Activated CD4-positive, alpha-beta T cell treated with anti-CD3 and anti-CD28 coated beads, Interleukin-2, amount 50 U/mL, for 24 hours (primary cell): ENCODE data around the gene SPATA46.
"Not testable (repeated sequence)": the region's sequence is repeated elsewhere in the genome, so short reads cannot be mapped to it uniquely, and the experiment has no call there.

ENCODE experiments used
- DNase-seq, 2 donors: peaks; one replicate each; pipeline ENCODE4 v3.0.0-alpha.2; 2020; ENCODE audit warnings: low read depth in 1 of 2, low spot score in 1 of 2

The SPATA46 gene

GRCh38 chr1:162358928-162359327 lies 17.7 kb downstream of the SPATA46 start:
- no peak for DNase-seq

GRCh38 chr1:162357681-162358266 lies 18.9 kb downstream of the SPATA46 start:
- DNase-seq, result no peak

- no peak for DNase-seq
Observed at GRCh38 chr1:162353702-162354101, 23.0 kb downstream of the SPATA46 start.

- DNase-seq, result no peak
Observed at GRCh38 chr1:162353078-162353477, 23.6 kb downstream of the SPATA46 start.

- not testable (repeated sequence) for DNase-seq
Observed at GRCh38 chr1:162351874-162352273, 24.8 kb downstream of the SPATA46 start.

- DNase-seq, result no peak
Observed at GRCh38 chr1:162351246-162351842, 25.3 kb downstream of the SPATA46 start.

GRCh38 chr1:162349635-162350330 lies 26.9 kb downstream of the SPATA46 start:
- no peak for DNase-seq

- no peak for DNase-seq
Observed at GRCh38 chr1:162347281-162347680, 29.4 kb downstream of the SPATA46 start.

- no peak for DNase-seq
Observed at GRCh38 chr1:162343470-162343869, 33.2 kb downstream of the SPATA46 start.

GRCh38 chr1:162342452-162342983 lies 34.1 kb downstream of the SPATA46 start:
- no peak for DNase-seq

GRCh38 chr1:162336621-162337285 lies 39.9 kb downstream of the SPATA46 start:
- no peak for DNase-seq

- no peak for DNase-seq
Observed at GRCh38 chr1:162335126-162335525, 41.5 kb downstream of the SPATA46 start.

GRCh38 chr1:162333991-162334390 lies 42.7 kb downstream of the SPATA46 start:
- DNase-seq, result no peak

- no peak for DNase-seq
Observed at GRCh38 chr1:162329826-162330225, 46.8 kb downstream of the SPATA46 start.

GRCh38 chr1:162328512-162328911 lies 48.1 kb downstream of the SPATA46 start:
- DNase-seq, result no peak

GRCh38 chr1:162327788-162328165 lies 48.9 kb downstream of the SPATA46 start:
- DNase-seq, result no peak

GRCh38 chr1:162327144-162327787 lies 49.4 kb downstream of the SPATA46 start:
- DNase-seq, result no peak

GRCh38 chr1:162326559-162326958 lies 50.1 kb downstream of the SPATA46 start:
- no peak for DNase-seq

- no peak for DNase-seq
Observed at GRCh38 chr1:162324396-162324795, 52.3 kb downstream of the SPATA46 start.
